Karpas-422 (cell line): ENCODE measurements around the gene KRTAP9-4. TPM values are rescaled to one million over a fixed set of nuclear protein-coding genes. Genes with fewer than 3 reads are reported as not detected.
"Not testable (repeated sequence)": the region's sequence is repeated elsewhere in the genome, so short reads cannot be mapped to it uniquely, and the experiment has no call there.

Experiments
- DNase-seq: peaks from one replicate; pipeline ENCODE4 v3.0.0-alpha.2; 2015
- H2AFZ ChIP-seq: fragments of 200-600 bp; sonication (generic); 2 replicates; pipeline ENCODE4 v1.6.1; 2014; ENCODE audit warnings: antibody characterized with exemption, low read length, mixed read lengths
- H3K27ac ChIP-seq: fragments of 200-600 bp; sonication (generic); 2 replicates; pipeline ENCODE4 v1.5.1; 2014; ENCODE audit warnings: mild to moderate bottlenecking, low read length, moderate library complexity
- H3K27me3 ChIP-seq: fragments of 200-600 bp; sonication (generic); 2 replicates; pipeline ENCODE4 v1.6.1; 2014; ENCODE audit warnings: low read length, mixed read lengths
- H3K36me3 ChIP-seq: fragments of 200-600 bp; sonication (generic); 2 replicates; pipeline ENCODE4 v1.6.1; 2014; ENCODE audit warnings: low read length, mixed read lengths; ENCODE audit not compliant: insufficient read depth
- H3K4me1 ChIP-seq: fragments of 200-600 bp; sonication (generic); 2 replicates; pipeline ENCODE4 v1.6.1; 2014; ENCODE audit warnings: mild to moderate bottlenecking, low read length, mixed read lengths
- H3K4me2 ChIP-seq: fragments of 200-600 bp; sonication (generic); 2 replicates; pipeline ENCODE4 v1.6.1; 2014; ENCODE audit warnings: low read length, low read depth, mild to moderate bottlenecking; ENCODE audit not compliant: poor library complexity, severe bottlenecking
- H3K4me3 ChIP-seq: fragments of 200-600 bp; sonication (generic); 2 replicates; pipeline ENCODE4 v1.5.1; 2014; ENCODE audit warnings: mild to moderate bottlenecking, antibody characterized with exemption, low read length, mixed read lengths
- H3K79me2 ChIP-seq: fragments of 200-600 bp; sonication (generic); 2 replicates; pipeline ENCODE4 v1.6.1; 2014; ENCODE audit warnings: mild to moderate bottlenecking, low read length, mixed read lengths
- H3K9ac ChIP-seq: fragments of 200-600 bp; sonication (generic); 2 replicates; pipeline ENCODE4 v1.6.0; 2014; ENCODE audit warnings: low read length
- H3K9me2 ChIP-seq: fragments of 200-600 bp; sonication (generic), shearing (Covaris generic); replicated peaks from 2 replicates; pipeline ENCODE4 v1.6.0; 2014; ENCODE audit warnings: mild to moderate bottlenecking, low read length, moderate library complexity; ENCODE audit not compliant: insufficient read depth
- H3K9me3 ChIP-seq: fragments of 300-700, 200-600 bp; sonication (generic); 2 replicates; pipeline ENCODE4 v1.6.1; 2014; ENCODE audit warnings: low read length, mixed read lengths
- H4K20me1 ChIP-seq: fragments of 200-600 bp; sonication (generic); 2 replicates; pipeline ENCODE4 v1.6.1; 2014; ENCODE audit warnings: mild to moderate bottlenecking, antibody characterized with exemption, low read length, low read depth; ENCODE audit not compliant: insufficient read depth
- total RNA-seq: library from RNA; depleted of rRNA; stranded (reverse); fragments of >200 nt; shearing (Covaris generic); gene quantifications from 2 replicates; pipeline ENCODE4 v1.2.3, GENCODE V29; 2014; ENCODE audit warnings: low replicate concordance

Gene KRTAP9-4
- total RNA-seq, 1 experiment from 2014 or later: not detected

DNA sequence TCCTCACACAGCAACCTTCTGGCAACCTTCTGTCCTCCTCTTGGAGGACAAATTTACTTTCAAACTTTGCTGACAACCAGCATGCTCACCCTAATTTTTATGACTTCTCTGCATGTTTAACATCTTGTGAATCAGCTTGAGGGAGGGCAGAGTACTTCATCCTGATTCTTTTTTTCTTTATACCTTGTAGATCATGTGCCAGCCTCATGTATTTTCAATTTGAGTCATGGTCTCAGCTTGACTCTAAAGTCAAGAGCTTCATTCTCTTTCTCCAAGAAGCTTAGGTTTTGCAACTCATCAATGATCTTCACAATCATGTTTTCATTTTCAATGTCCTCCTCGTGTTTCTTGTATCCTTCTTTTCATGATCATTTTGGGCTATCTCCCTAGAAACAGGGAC is 22.4 kb downstream of the KRTAP9-4 start:
- no peak overlapping the region for H3K4me3 ChIP-seq
- no peaks in the 10 kb centered on the region for H3K27me3 ChIP-seq
- H3K79me2 ChIP-seq: no peaks in the 10 kb centered on the region
- H2AFZ ChIP-seq: no peak overlapping the region
- no peak overlapping the region for H3K4me2 ChIP-seq
- no peaks in the 10 kb centered on the region for H3K9me3 ChIP-seq
- H3K9ac ChIP-seq: no peak overlapping the region
- H3K36me3 ChIP-seq: no peaks in the 10 kb centered on the region
- no peaks in the 10 kb centered on the region for H4K20me1 ChIP-seq
- DNase-seq: no peak
- H3K9me2 ChIP-seq: no peaks in the 10 kb centered on the region
- H3K27ac ChIP-seq: no peak overlapping the region
- H3K4me1 ChIP-seq: no peaks in the 10 kb centered on the region

DNA sequence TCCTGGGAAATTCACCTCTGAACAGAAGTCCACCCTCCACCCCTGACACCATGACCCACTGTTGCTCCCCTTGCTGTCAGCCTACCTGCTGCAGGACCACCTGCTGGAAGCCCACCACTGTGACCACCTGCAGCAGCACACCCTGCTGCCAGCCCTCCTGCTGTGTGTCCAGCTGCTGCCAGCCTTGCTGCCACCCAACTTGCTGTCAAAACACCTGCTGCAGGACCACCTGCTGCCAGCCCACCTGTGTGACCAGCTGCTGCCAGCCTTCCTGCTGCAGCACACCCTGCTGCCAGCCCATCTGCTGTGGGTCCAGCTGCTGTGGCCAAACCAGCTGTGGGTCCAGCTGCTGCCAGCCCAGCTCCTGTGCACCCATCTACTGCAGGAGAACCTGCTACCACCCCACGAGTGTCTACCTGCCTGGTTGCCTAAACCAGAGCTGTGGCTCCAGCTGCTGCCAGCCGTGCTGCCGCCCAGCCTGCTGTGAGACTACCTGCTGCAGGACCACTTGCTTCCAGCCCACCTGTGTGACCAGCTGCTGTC is 26.2 kb downstream of the KRTAP9-4 start, which contains the start of gene KRTAP9-7:
Gene KRTAP9-7, plus strand, starts transcription at position 51 of the 543 bp plus-strand sequence. Its CDS starts 0 bp downstream, at position 51.
- H3K79me2 ChIP-seq, H2AFZ ChIP-seq, H3K27ac ChIP-seq, H3K9me3 ChIP-seq, H3K4me3 ChIP-seq, H3K4me2 ChIP-seq, H3K27me3 ChIP-seq, H3K9ac ChIP-seq, H3K4me1 ChIP-seq, DNase-seq, H4K20me1 ChIP-seq, H3K36me3 ChIP-seq, H3K9me2 ChIP-seq: not testable (repeated sequence)

DNA sequence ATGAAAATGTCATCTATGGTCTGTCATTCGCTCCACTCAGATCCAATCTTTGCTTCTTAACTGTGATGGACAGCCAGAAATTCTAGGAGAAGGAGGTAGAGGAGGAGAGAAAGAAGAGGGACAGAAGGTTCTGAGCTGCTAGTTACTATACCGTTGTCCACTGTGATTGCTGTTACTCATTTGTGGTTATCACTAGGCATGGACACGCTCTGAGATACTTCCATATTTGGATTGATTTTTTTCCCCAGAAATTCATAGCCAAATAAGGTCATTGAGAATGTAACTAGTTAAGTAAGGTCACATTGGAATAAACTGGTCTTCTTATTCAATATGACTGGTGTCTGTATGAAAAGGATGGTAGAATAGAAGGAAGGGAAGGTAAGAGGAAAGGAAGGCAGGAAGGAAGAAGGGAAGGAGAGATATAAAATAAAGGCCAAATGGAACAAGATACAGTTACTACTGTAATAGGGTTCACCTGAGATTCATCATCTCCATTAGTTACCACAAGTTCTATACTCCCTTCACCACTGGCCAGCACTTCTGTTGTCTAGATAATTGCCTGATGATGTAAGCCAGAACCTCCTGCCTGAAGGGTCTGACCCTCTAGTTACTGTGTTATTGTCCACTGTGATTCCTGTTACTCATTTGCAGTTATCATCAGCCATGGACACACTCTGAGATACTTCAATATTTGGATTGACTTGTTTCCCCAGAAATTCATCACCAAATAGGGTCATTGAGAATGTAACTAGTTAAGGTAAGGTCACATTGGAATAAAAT is 28.9 kb downstream of the KRTAP9-4 start:
- Histone ChIP-seq H3K4me1 (no peaks in the 10 kb centered on the region), H3K9ac (no peak overlapping the region), H3K36me3 (no peaks in the 10 kb centered on the region), H3K27me3 (no peaks in the 10 kb centered on the region), H4K20me1 (no peaks in the 10 kb centered on the region), H3K27ac (no peak overlapping the region), H3K4me2 (no peak overlapping the region), H3K9me2 (no peaks in the 10 kb centered on the region), H3K9me3 (no peaks in the 10 kb centered on the region), H2AFZ (no peak overlapping the region), H3K79me2 (no peaks in the 10 kb centered on the region), H3K4me3 (no peak overlapping the region)
- no peak for DNase-seq

DNA sequence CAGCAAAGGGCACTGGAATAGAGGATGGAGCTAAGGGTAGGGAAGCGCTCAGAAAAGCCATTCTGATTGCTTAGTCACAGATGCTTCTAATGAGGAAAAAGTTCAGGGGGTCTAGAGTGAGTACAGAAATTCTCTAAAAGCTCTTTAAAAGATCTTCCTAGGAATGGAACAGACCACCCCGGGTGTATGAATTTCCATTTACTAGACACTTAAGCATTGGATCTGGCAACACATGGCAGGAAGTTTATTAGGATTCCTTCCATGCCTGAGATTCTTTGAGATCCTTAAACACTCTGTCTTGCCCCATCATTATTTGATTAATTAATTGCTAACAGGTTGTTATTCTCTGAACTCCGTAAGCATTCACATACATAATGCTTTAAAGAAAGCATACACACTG is 34.6 kb downstream of the KRTAP9-4 start:
- DNase-seq: no peak
- no peaks in the 10 kb centered on the region for H3K9me3 ChIP-seq
- no peak overlapping the region for H2AFZ ChIP-seq
- H3K9ac ChIP-seq: no peak overlapping the region
- H3K27me3 ChIP-seq: no peaks in the 10 kb centered on the region
- no peaks in the 10 kb centered on the region for H3K36me3 ChIP-seq
- H3K79me2 ChIP-seq: no peaks in the 10 kb centered on the region
- no peaks in the 10 kb centered on the region for H4K20me1 ChIP-seq
- no peaks in the 10 kb centered on the region for H3K9me2 ChIP-seq
- H3K27ac ChIP-seq: no peak overlapping the region
- H3K4me1 ChIP-seq: no peaks in the 10 kb centered on the region
- H3K4me3 ChIP-seq: no peak overlapping the region
- H3K4me2 ChIP-seq: no peak overlapping the region

DNA sequence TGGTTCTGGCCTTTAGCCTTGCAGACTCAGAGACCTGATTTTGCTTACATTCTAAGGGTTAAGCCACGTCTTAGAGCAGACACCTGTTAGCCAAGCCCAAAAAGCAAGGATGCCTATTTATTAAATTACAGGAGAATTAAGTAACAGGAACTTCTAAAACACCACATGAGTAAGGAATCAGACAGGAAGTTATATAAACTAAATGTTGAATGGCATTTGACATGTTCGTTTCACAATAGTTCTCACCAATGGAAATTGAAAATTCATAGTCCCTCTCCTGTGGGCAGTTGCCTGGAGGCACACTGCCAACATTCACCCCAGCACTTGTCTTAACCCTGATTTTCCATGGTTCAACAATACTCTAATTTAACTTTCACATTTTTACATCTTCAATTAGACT is 35.1 kb downstream of the KRTAP9-4 start:
- H3K9me2 ChIP-seq: no peaks in the 10 kb centered on the region
- no peaks in the 10 kb centered on the region for H3K79me2 ChIP-seq
- H3K4me3 ChIP-seq: no peak overlapping the region
- no peak overlapping the region for H3K9ac ChIP-seq
- H3K9me3 ChIP-seq: no peaks in the 10 kb centered on the region
- H4K20me1 ChIP-seq: no peaks in the 10 kb centered on the region
- no peak overlapping the region for H3K27ac ChIP-seq
- no peak overlapping the region for H2AFZ ChIP-seq
- H3K27me3 ChIP-seq: no peaks in the 10 kb centered on the region
- no peak for DNase-seq
- H3K4me2 ChIP-seq: no peak overlapping the region
- H3K4me1 ChIP-seq: no peaks in the 10 kb centered on the region
- H3K36me3 ChIP-seq: no peaks in the 10 kb centered on the region

DNA sequence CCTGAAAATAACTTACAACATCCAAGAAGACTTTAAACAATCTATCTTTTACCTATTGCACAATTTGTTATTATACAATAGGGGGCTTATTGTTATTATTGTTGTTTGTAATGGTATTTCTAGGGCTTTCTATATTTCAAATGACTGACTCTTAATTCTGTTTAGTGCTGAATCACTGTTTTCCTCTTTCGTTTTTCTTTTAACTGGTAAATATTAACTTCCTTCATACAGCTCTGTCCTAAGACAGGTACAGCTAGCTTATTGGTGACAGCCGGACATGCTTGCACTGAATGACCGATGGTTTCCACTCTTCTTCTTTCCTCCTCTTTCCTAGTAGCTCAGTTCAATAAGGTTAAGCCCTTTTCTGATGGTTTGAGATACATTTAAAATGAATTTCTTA is 37.6 kb downstream of the KRTAP9-4 start:
- H3K4me2 ChIP-seq: no peak overlapping the region
- no peak overlapping the region for H3K9ac ChIP-seq
- no peaks in the 10 kb centered on the region for H4K20me1 ChIP-seq
- DNase-seq: no peak
- no peaks in the 10 kb centered on the region for H3K79me2 ChIP-seq
- H3K27ac ChIP-seq: no peak overlapping the region
- no peak overlapping the region for H2AFZ ChIP-seq
- no peaks in the 10 kb centered on the region for H3K9me3 ChIP-seq
- no peaks in the 10 kb centered on the region for H3K9me2 ChIP-seq
- no peaks in the 10 kb centered on the region for H3K4me1 ChIP-seq
- H3K36me3 ChIP-seq: no peaks in the 10 kb centered on the region
- H3K4me3 ChIP-seq: no peak overlapping the region
- H3K27me3 ChIP-seq: no peaks in the 10 kb centered on the region

DNA sequence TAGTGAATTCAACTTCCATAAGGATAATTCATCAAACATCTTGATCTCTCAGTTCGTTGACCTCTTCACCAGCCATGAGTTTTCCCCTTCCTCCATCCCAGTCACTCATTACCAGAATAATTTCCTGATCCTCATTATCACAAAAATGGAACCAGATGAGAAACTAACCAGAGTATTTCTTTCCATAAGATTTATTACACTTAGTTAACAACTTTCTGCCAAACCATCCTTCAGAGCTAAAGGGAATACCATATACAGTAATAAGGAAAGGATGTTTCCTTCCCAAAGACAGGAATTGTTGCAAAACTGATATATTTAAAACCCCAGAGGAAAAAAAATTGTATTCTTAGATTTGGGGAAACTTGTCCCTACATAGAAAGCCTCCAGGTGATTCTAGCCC is 44.5 kb downstream of the KRTAP9-4 start:
- Histone ChIP-seq H3K36me3 (no peaks in the 10 kb centered on the region), H3K9ac (no peak overlapping the region), H3K79me2 (no peaks in the 10 kb centered on the region), H3K27me3 (no peaks in the 10 kb centered on the region), H3K4me2 (no peak overlapping the region), H3K9me3 (no peaks in the 10 kb centered on the region), H3K27ac (no peak overlapping the region), H3K4me1 (no peaks in the 10 kb centered on the region), H4K20me1 (no peaks in the 10 kb centered on the region), H2AFZ (no peak overlapping the region), H3K4me3 (no peak overlapping the region), H3K9me2 (no peaks in the 10 kb centered on the region)
- DNase-seq: no peak

DNA sequence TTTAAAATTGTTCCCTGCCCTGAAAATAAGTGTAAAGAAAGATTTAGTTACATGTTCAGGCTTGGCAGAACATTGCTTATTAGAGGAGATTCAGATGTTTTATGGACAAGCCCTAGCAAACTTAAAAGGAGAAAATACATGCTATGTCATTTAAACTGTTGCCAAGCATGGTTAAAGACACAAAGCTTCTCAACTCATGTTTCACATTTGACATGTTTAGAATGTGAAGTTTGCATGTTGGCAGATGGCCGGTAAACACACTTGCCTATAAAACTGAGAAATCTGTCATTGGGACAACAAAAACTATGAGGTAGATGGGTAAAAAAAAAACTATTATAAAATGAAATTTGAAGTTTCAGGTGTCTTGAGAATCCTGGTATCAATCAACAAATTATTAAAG is 47.4 kb downstream of the KRTAP9-4 start:
- H3K9me3 ChIP-seq: no peaks in the 10 kb centered on the region
- no peak overlapping the region for H3K4me3 ChIP-seq
- DNase-seq: no peak
- no peaks in the 10 kb centered on the region for H3K9me2 ChIP-seq
- H3K4me2 ChIP-seq: no peak overlapping the region
- H4K20me1 ChIP-seq: no peaks in the 10 kb centered on the region
- no peak overlapping the region for H3K9ac ChIP-seq
- H3K79me2 ChIP-seq: no peaks in the 10 kb centered on the region
- no peak overlapping the region for H2AFZ ChIP-seq
- H3K36me3 ChIP-seq: no peaks in the 10 kb centered on the region
- no peak overlapping the region for H3K27ac ChIP-seq
- H3K4me1 ChIP-seq: no peaks in the 10 kb centered on the region
- no peaks in the 10 kb centered on the region for H3K27me3 ChIP-seq
